ENCODE data around the gene IRF6. TPM values are rescaled to one million over a fixed set of nuclear protein-coding genes. Genes with fewer than 3 reads are reported as not detected.

Gene IRF6
- total RNA-seq, 6 experiments from 2014 or later: 24.9 to 33.9 (median 28.9) TPM

GRCh38 chr1:209786146-209786545 lies 19.8 kb downstream of the IRF6 start:
- TF ChIP-seq CTCF (IDR thresholded peaks at IDR 0.05) (no peak), POLR2A (IDR thresholded peaks at IDR 0.05) (no peak)
- intact Hi-C loops (cut with DNase I): no loop called here
- no peak for ATAC-seq
- peak overlapping the region in 2 of 3 donors; percentile 84 to 88 for H3K27ac ChIP-seq
- H3K27me3 ChIP-seq: no peaks in the 10 kb centered on the region
- H3K36me3 ChIP-seq: peaks cover 0 to 12% (median 3%) of the 10 kb centered on the region in 4 donors
- no peak overlapping the region for H3K4me3 ChIP-seq
- H3K9me3 ChIP-seq: no peaks in the 10 kb centered on the region
- 83% methylated on average over 4 of the region's 4 CpGs for WGBS (ENCODE audit: insufficient coverage, low coverage, low lambda C conversion rate, missing lambda C conversion rate)
- DNase-seq: no peak
- peaks cover 0 to 51% (median 20%) of the 10 kb centered on the region in 4 donors for H3K4me1 ChIP-seq

GRCh38 chr1:209785592-209785991 lies 20.4 kb downstream of the IRF6 start:
- ATAC-seq (no peak), DNase-seq (no peak)
- no peaks in the 10 kb centered on the region for H3K9me3 ChIP-seq
- no peaks in the 10 kb centered on the region for H3K27me3 ChIP-seq
- H3K36me3 ChIP-seq: peaks cover 0 to 12% (median 3%) of the 10 kb centered on the region in 4 donors
- 95% methylated on average over 3 of the region's 4 CpGs for WGBS (ENCODE audit: insufficient coverage, low coverage, low lambda C conversion rate, missing lambda C conversion rate)
- no peak overlapping the region for H3K27ac ChIP-seq
- H3K4me1 ChIP-seq: peaks cover 0 to 48% (median 18%) of the 10 kb centered on the region in 4 donors
- no peak overlapping the region for H3K4me3 ChIP-seq
- intact Hi-C loops (cut with DNase I): no loop called here
- TF ChIP-seq POLR2A (IDR thresholded peaks at IDR 0.05): no peak
- TF ChIP-seq CTCF (IDR thresholded peaks at IDR 0.05): no peak

- peak within 1 kb of the TSS; percentile 83 to 86 (median 85) for H3K27ac ChIP-seq
- TF ChIP-seq CTCF (IDR thresholded peaks at IDR 0.05): no peak
- TF ChIP-seq POLR2A (IDR thresholded peaks at IDR 0.05): peak; percentile 80
- intact Hi-C loops (cut with DNase I): no loop called here
- H3K4me1 ChIP-seq: peaks cover 0 to 48% (median 19%) of the 10 kb centered on the region in 4 donors
- DNase-seq: peak; percentile 99
- H3K4me3 ChIP-seq: peak within 1 kb of the TSS; percentile 48 to 83 (median 71)
- ATAC-seq: peak; percentile 93 to 96 (median 96)
- no peaks in the 10 kb centered on the region for H3K27me3 ChIP-seq
- WGBS (ENCODE audit: insufficient coverage, low coverage, low lambda C conversion rate, missing lambda C conversion rate): 4% methylated on average over 18 of the region's 48 CpGs
- no peaks in the 10 kb centered on the region for H3K9me3 ChIP-seq
- H3K36me3 ChIP-seq: peaks cover 0 to 3% (median 1%) of the 10 kb centered on the region in 4 donors
These were observed 21.4 kb downstream of the IRF6 start, which contains the start of gene C1orf74 for GRCh38 chr1:209784265-209785169. Gene C1orf74, minus strand, starts transcription at chr1:209784559. Its CDS starts 925 bp downstream, at chr1:209783634.

- Histone ChIP-seq H3K4me1 (peaks cover 0 to 43% (median 15%) of the 10 kb centered on the region in 4 donors), H3K27me3 (no peaks in the 10 kb centered on the region), H3K4me3 (peak overlapping the region in 2 of 3 donors; percentile 71 to 83), H3K9me3 (no peaks in the 10 kb centered on the region), H3K36me3 (no peaks in the 10 kb centered on the region), H3K27ac (peak overlapping the region in 1 of 3 donors; percentile 85)
- DNase-seq (no peak), ATAC-seq (no peak)
- WGBS (ENCODE audit: insufficient coverage, low coverage, low lambda C conversion rate, missing lambda C conversion rate): 44% methylated on average over 3 of the region's 6 CpGs
- TF ChIP-seq POLR2A (IDR thresholded peaks at IDR 0.05) (no peak), CTCF (IDR thresholded peaks at IDR 0.05) (no peak)
- intact Hi-C loops (cut with DNase I): no loop called here
These were observed 22.6 kb downstream of the IRF6 start for GRCh38 chr1:209783386-209783785.

All from right lobe of liver (tissue), 6 donors.